ENCODE results near the gene FKBP1A. TPM values are rescaled to one million over a fixed set of nuclear protein-coding genes. Genes with fewer than 3 reads are reported as not detected.

Gene FKBP1A
- total and polyA plus RNA-seq, 2 donors (not counting 3 experiments of a cell fraction or from before 2014, with no cell fraction given): 968 to 1,972 TPM

DNA sequence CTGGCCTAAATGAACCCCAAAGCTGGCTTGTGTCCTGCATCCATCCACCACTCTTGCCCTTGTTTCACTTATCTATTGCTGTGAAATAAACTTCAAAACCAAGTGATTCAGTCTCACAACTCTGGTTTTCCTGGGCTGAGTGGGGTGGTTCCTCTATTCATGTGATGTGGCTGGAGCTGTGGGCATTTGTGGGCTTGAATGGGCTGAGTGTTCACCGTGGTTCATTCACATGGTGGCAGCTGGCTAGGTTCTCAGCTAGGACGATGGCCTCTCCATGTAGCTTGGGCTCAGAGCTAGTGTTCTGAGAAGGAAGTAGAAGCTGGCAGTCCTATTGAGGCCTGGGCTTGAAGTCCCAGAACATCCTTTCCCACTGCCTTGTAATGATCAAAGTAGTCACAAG, 30.4 kb downstream of the FKBP1A start:
- Histone ChIP-seq H3K27ac (ENCODE audit: insufficient read depth, low read depth, low read length) (no peak overlapping the region), H3K36me3 (ENCODE audit: control insufficient read depth in 2 of 2, extremely low read depth in 1 of 2, insufficient read depth in 2 of 2, low read length in 2 of 2) (peaks cover 4 to 18% of the 10 kb centered on the region in 2 experiments), H3K9me3 (replicated peaks; ENCODE audit: control insufficient read depth, insufficient read depth, low read length) (no peaks in the 10 kb centered on the region), H3K27me3 (ENCODE audit: control insufficient read depth in 2 of 2, insufficient read depth in 2 of 2, low read length in 2 of 2) (no peaks in the 10 kb centered on the region), H3K4me1 (ENCODE audit: control insufficient read depth, extremely low read depth, insufficient read depth, low read length) (no peaks in the 10 kb centered on the region), H3K79me2 (ENCODE audit: control insufficient read depth, insufficient read depth, low read length) (peaks cover 7% of the 10 kb centered on the region), H3K4me3 (replicated peaks in 1 of 3; ENCODE audit: insufficient read depth in 1 of 3, low read depth in 1 of 3, low read length in 3 of 3) (no peak overlapping the region), H3K4me2 (ENCODE audit: insufficient read depth, low read length) (no peak overlapping the region), H2AFZ (ENCODE audit: low read depth, low read length) (no peak overlapping the region), H3K9me1 (replicated peaks; ENCODE audit: control insufficient read depth, extremely low read depth, insufficient read depth, low read length) (no peaks in the 10 kb centered on the region), H3K9ac (replicated peaks; ENCODE audit: extremely low read depth, insufficient read depth, low read length) (no peak overlapping the region), H4K20me1 (replicated peaks; ENCODE audit: control insufficient read depth, extremely low read depth, insufficient read depth, low read length) (no peaks in the 10 kb centered on the region)
- no TSS peak for BruUV-seq (replicated peaks)
- intact Hi-C loops (cut with micrococcal nuclease): no loop called here
- ChIA-PET CTCF (interaction anchor here (1.1 to 2.1 kb wide), 5 partner anchors 18 to 76 kb away, joined by 3 to 8 read pairs (median 4); no protein-coding TSS in a partner anchor), POLR2A (no interaction called here)
- TF ChIP-seq EZH2 (IDR thresholded peaks at IDR 0.05; ENCODE audit: borderline replicate concordance, low read depth, low read length, severe bottlenecking) (no peak), POLR2A (IDR thresholded peaks at IDR 0.05; ENCODE audit: low read depth, low read length) (no peak), MYC (IDR thresholded peaks at IDR 0.05; ENCODE audit: low read depth, low read length) (no peak), JUN (IDR thresholded peaks at IDR 0.05; ENCODE audit: borderline replicate concordance, insufficient read depth, insufficient read length, low read depth) (no peak), GATA2 (IDR thresholded peaks at IDR 0.05; ENCODE audit: insufficient read depth, insufficient read length, low read depth, low read length) (no peak), POLR2AphosphoS5 (IDR thresholded peaks at IDR 0.05; ENCODE audit: insufficient read depth, low read depth, low read length) (no peak), FOS (IDR thresholded peaks at IDR 0.05; ENCODE audit: borderline replicate concordance, insufficient read depth, low read length) (no peak)
- TF ChIP-seq, protein P1, sequence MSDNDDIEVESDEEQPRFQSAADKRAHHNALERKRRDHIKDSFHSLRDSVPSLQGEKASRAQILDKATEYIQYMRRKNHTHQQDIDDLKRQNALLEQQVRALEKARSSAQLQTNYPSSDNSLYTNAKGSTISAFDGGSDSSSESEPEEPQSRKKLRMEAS (IDR thresholded peaks at IDR 0.05; ENCODE audit: insufficient read depth, insufficient read length): no peak
- TF ChIP-seq, protein P2, sequence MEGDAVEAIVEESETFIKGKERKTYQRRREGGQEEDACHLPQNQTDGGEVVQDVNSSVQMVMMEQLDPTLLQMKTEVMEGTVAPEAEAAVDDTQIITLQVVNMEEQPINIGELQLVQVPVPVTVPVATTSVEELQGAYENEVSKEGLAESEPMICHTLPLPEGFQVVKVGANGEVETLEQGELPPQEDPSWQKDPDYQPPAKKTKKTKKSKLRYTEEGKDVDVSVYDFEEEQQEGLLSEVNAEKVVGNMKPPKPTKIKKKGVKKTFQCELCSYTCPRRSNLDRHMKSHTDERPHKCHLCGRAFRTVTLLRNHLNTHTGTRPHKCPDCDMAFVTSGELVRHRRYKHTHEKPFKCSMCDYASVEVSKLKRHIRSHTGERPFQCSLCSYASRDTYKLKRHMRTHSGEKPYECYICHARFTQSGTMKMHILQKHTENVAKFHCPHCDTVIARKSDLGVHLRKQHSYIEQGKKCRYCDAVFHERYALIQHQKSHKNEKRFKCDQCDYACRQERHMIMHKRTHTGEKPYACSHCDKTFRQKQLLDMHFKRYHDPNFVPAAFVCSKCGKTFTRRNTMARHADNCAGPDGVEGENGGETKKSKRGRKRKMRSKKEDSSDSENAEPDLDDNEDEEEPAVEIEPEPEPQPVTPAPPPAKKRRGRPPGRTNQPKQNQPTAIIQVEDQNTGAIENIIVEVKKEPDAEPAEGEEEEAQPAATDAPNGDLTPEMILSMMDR (IDR thresholded peaks at IDR 0.05; ENCODE audit: extremely low read depth in 1 of 2, insufficient read depth in 1 of 2, low read depth in 1 of 2, low read length in 2 of 2): no peak
- dilution Hi-C loops (cut with MboI; ENCODE audit: extremely low pct_ligation_motif_present, low sequenced_read_pairs): no loop called here
- DNase-seq (ENCODE audit: low read depth, low spot score) (no peak), FAIRE-seq (no peak)

All from endothelial cell of umbilical vein (primary cell).